HepG2 (cell line): ENCODE measurements around the gene LDLRAP1. TPM values are rescaled to one million over a fixed set of nuclear protein-coding genes. Genes with fewer than 3 reads are reported as not detected.

Source experiments
- ATAC-seq: fragments of 200-7000 bp; cut with Tn5 transposase; 3 replicates; pipeline ENCODE4 v1.9.1; 2020; ENCODE audit warnings: mild to moderate bottlenecking, moderate library complexity
- BruUV-seq: library from RNA; stranded (reverse); fragments of 400-500 nt; replicated peaks from 2 replicates; lab custom pipeline; 2021; lab: Mats Ljungman, UMichigan
- CTCF ChIA-PET: fragments of 300-600 bp; formaldehyde crosslinking; extraction: SDS; loops from one replicate; lab custom pipeline; 2021; ENCODE audit warnings: low total read pairs, inconsistent platforms, low intra/inter-chr PET ratio; lab: Yijun Ruan, JAX
- POLR2A ChIA-PET: fragments of 350-600 bp; sonication (Branson Sonifier 250); formaldehyde crosslinking; loops from one replicate; lab custom pipeline; 2020; ENCODE audit warnings: antibody characterized with exemption, inconsistent platforms; lab: Yijun Ruan, JAX
- DNase-seq: peaks from one replicate; pipeline ENCODE4 v3.0.0-alpha.2; 2015; ENCODE audit warnings: low spot score
- FAIRE-seq: peaks from 3 replicates; lab custom pipeline; 2011; peaks lifted over from hg19 to GRCh38; lab: Jason Lieb, UNC
- H2AFZ ChIP-seq: one replicate; pipeline ENCODE4 v1.6.1; 2011; ENCODE audit warnings: low read length, inconsistent platforms
- H3K27ac ChIP-seq: fragments of 300-600 bp; 3 replicates; pipeline ENCODE4 v1.8.0; 2011; ENCODE audit warnings: mixed run types, mild to moderate bottlenecking, mixed read lengths, low read length, inconsistent platforms; ENCODE audit not compliant: insufficient read depth; ENCODE audit errors: extremely low read length
- H3K27me3 ChIP-seq, 2 experiments: fragments of 200-600 bp in 1 of 2; 2 replicates in 1 of 2; 3 replicates in 1 of 2; pipeline versions ENCODE4 v1.6.0 to v1.8.0; 2011; ENCODE audit warnings: low read length in 2 of 2, mild to moderate bottlenecking in 2 of 2, moderate library complexity in 2 of 2, inconsistent platforms in 1 of 2; ENCODE audit not compliant: insufficient read depth in 2 of 2, control insufficient read depth in 1 of 2
- H3K36me3 ChIP-seq, 2 experiments: fragments of 200-600 bp in 1 of 2; replicated peaks in 1 of 2; 2 replicates in 1 of 2; 3 replicates in 1 of 2; pipeline versions ENCODE4 v1.5.1 to v1.8.0; 2011; ENCODE audit warnings: low read length in 2 of 2, inconsistent platforms in 1 of 2; ENCODE audit not compliant: insufficient read depth in 2 of 2, control insufficient read depth in 1 of 2
- H3K4me1 ChIP-seq: 2 replicates; pipeline ENCODE4 v1.5.1; 2012; ENCODE audit warnings: low read length, inconsistent platforms; ENCODE audit not compliant: insufficient read depth
- H3K4me2 ChIP-seq: 2 replicates; pipeline ENCODE4 v1.6.0; 2011; ENCODE audit warnings: low read depth, low read length, inconsistent platforms
- H3K4me3 ChIP-seq, 3 experiments: fragments of 200-600 bp in 1 of 3; sonication (generic), shearing (Covaris generic) in 1 of 3; replicated peaks in 1 of 3; 2 replicates each; pipeline ENCODE4 v1.5.1; 2011 to 2016; ENCODE audit warnings: low read length in 3 of 3, inconsistent platforms in 2 of 3, low read depth in 2 of 3, mild to moderate bottlenecking in 2 of 3, control low read depth in 1 of 3, mixed read lengths in 1 of 3; ENCODE audit not compliant: insufficient read depth in 1 of 3
- H3K79me2 ChIP-seq: one replicate; pipeline ENCODE4 v1.6.1; 2011; ENCODE audit warnings: low read length, inconsistent platforms; ENCODE audit not compliant: insufficient read depth
- H3K9ac ChIP-seq: 2 replicates; pipeline ENCODE4 v1.6.0; 2011; ENCODE audit warnings: mild to moderate bottlenecking, low read depth, low read length, inconsistent platforms; ENCODE audit not compliant: insufficient read depth
- H3K9me3 ChIP-seq: 2 replicates; pipeline ENCODE4 v1.5.1; 2012; ENCODE audit warnings: mild to moderate bottlenecking, low read length
- H4K20me1 ChIP-seq: 2 replicates; pipeline ENCODE4 v1.6.0; 2011; ENCODE audit warnings: inconsistent platforms, mild to moderate bottlenecking, low read length, moderate library complexity; ENCODE audit not compliant: insufficient read depth
- ELF3 ChIP-seq: IDR thresholded peaks from 2 replicates; pipeline ENCODE4 v1.6.1; 2016; ENCODE audit warnings: missing genetic modification reagents, missing compliant biosample characterization
- GTF2F1 ChIP-seq: fragments of 150-350 bp; IDR thresholded peaks from 2 replicates; pipeline ENCODE4 v1.6.1; 2014; ENCODE audit warnings: low read length
- HNF4G ChIP-seq, 2 experiments: sonication (generic) in 1 of 2; formaldehyde crosslinking in 1 of 2; IDR thresholded peaks; 2 replicates each; pipeline versions ENCODE4 v1.4.0 to v1.6.1; 2011 to 2020; ENCODE audit warnings: borderline replicate concordance in 2 of 2, low read depth in 2 of 2, mild to moderate bottlenecking in 2 of 2, low read length in 1 of 2, missing genetic modification reagents in 1 of 2, moderate library complexity in 1 of 2
- KDM4B ChIP-seq: sonication (generic); formaldehyde crosslinking; IDR thresholded peaks from 2 replicates; pipeline ENCODE4 v1.4.0; 2020; ENCODE audit warnings: missing genetic modification reagents
- PHF21A ChIP-seq: sonication (generic); formaldehyde crosslinking; IDR thresholded peaks from 2 replicates; pipeline ENCODE4 v1.5.0; 2020; ENCODE audit warnings: mild to moderate bottlenecking, missing genetic modification reagents
- SALL1 ChIP-seq: sonication (generic); formaldehyde crosslinking; IDR thresholded peaks from 2 replicates; pipeline ENCODE4 v1.8.0; 2022; ENCODE audit warnings: mild to moderate bottlenecking, missing genetic modification reagents
- SCMH1 ChIP-seq: sonication (generic); formaldehyde crosslinking; IDR thresholded peaks from 2 replicates; pipeline ENCODE4 v1.9.0; 2021; ENCODE audit warnings: missing genetic modification reagents, mild to moderate bottlenecking, borderline replicate concordance
- TAF1 ChIP-seq: sonication (generic); formaldehyde crosslinking; IDR thresholded peaks from 2 replicates; pipeline ENCODE4 v1.4.0; 2020; ENCODE audit warnings: missing genetic modification reagents
- TBP ChIP-seq: sonication (generic); formaldehyde crosslinking; IDR thresholded peaks from 2 replicates; pipeline ENCODE4 v1.5.0; 2020; ENCODE audit warnings: missing genetic modification reagents
- ZNF546 ChIP-seq: sonication (generic); formaldehyde crosslinking; conservative IDR thresholded peaks from 2 replicates; pipeline ENCODE4 v1.8.1; 2023; ENCODE audit warnings: mild to moderate bottlenecking, missing genetic modification reagents
- ZNF576 ChIP-seq: sonication (generic); formaldehyde crosslinking; IDR thresholded peaks from 2 replicates; pipeline ENCODE4 v1.4.0; 2020; ENCODE audit warnings: mild to moderate bottlenecking, missing genetic modification reagents
- WGBS: methylation state at CpG from one replicate; pipeline ENCODE4 v1.1.6; 2017; ENCODE audit warnings: low lambda C conversion rate; 5-methylcytosine and 5-hydroxymethylcytosine counted together
- in situ Hi-C: cut with HindIII; loops from 2 replicates; pipeline ENCODE4 v1.10.0; 2017; ENCODE audit warnings: low pct_unique_long_range_greater_than_20kb; ENCODE audit not compliant: extremely low pct_ligation_motif_present
- intact Hi-C: fragments of 100-400 bp; cut with micrococcal nuclease; formaldehyde crosslinking; loops from one replicate; pipeline ENCODE4 v1.10.0; 2022; ENCODE audit not compliant: unreplicated experiment
- polyA plus RNA-seq, 8 experiments: library from polyadenylated mRNA; depleted of rRNA in 3 of 8; stranded (reverse) in 7 of 8; unstranded in 1 of 8; fragments of >200 nt; fragmentation: Illumina TruSeq in 4 of 8; extraction: Trizol in 4 of 8; gene quantifications; 2 replicates each; pipeline versions ENCODE4 v1.2.1 to v1.2.3, GENCODE V29; 2011 to 2016; ENCODE audit warnings: low read depth in 4 of 8, missing spikeins in 1 of 8, mixed read lengths in 1 of 8; ENCODE audit not compliant: insufficient read depth in 1 of 8
- total RNA-seq, 5 experiments: library from RNA; depleted of rRNA; stranded (reverse); fragments of >200 nt; fragmentation: Illumina TruSeq; extraction: Trizol; gene quantifications; 2 replicates each; pipeline ENCODE4 v1.2.3, GENCODE V29; 2016; ENCODE audit warnings: low read depth in 1 of 5
- TF ChIP-seq, protein P1 (sequence below): fragments of 450-650 bp; IDR thresholded peaks from 2 replicates; pipeline ENCODE4 v1.6.1; 2017
- TF ChIP-seq, protein P2 (sequence below): sonication (generic); formaldehyde crosslinking; IDR thresholded peaks from 2 replicates; pipeline ENCODE4 v1.5.0; 2020; ENCODE audit warnings: mild to moderate bottlenecking, missing genetic modification reagents

The LDLRAP1 gene
- total and polyA plus RNA-seq, 2 of the 13 experiments (the other 11 are each of a cell fraction or from before 2014, with no cell fraction given): 7.2 to 12.1 TPM

DNA sequence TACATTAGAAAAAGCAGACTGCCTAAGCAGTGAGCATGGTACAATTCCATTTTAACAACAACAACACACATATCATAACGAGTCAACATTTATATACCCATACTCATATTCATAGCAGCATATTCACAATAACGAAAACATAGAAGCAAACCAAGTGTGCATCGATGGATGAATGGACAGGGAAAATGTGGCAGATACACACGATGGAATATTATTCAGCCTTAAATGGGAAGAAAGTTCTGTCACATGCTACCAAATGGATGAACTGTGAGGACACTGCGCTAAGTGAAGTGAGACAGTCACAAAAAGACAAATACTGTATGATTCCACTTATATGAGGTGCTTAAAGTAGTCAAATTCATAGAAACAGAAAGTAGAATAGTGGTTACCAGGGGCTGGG, 63.7 kb downstream of the LDLRAP1 start:
- TF ChIP-seq, protein P1, sequence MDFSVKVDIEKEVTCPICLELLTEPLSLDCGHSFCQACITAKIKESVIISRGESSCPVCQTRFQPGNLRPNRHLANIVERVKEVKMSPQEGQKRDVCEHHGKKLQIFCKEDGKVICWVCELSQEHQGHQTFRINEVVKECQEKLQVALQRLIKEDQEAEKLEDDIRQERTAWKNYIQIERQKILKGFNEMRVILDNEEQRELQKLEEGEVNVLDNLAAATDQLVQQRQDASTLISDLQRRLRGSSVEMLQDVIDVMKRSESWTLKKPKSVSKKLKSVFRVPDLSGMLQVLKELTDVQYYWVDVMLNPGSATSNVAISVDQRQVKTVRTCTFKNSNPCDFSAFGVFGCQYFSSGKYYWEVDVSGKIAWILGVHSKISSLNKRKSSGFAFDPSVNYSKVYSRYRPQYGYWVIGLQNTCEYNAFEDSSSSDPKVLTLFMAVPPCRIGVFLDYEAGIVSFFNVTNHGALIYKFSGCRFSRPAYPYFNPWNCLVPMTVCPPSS: no peak
- TF ChIP-seq, protein P2, sequence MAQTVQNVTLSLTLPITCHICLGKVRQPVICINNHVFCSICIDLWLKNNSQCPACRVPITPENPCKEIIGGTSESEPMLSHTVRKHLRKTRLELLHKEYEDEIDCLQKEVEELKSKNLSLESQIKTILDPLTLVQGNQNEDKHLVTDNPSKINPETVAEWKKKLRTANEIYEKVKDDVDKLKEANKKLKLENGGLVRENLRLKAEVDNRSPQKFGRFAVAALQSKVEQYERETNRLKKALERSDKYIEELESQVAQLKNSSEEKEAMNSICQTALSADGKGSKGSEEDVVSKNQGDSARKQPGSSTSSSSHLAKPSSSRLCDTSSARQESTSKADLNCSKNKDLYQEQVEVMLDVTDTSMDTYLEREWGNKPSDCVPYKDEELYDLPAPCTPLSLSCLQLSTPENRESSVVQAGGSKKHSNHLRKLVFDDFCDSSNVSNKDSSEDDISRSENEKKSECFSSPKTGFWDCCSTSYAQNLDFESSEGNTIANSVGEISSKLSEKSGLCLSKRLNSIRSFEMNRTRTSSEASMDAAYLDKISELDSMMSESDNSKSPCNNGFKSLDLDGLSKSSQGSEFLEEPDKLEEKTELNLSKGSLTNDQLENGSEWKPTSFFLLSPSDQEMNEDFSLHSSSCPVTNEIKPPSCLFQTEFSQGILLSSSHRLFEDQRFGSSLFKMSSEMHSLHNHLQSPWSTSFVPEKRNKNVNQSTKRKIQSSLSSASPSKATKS (CRISPR knock-in tag): no peak
- no peak for TF ChIP-seq ELF3
- no peak for TF ChIP-seq SCMH1 (CRISPR knock-in tag)
- no peak for TF ChIP-seq HNF4G (IDR thresholded peaks at IDR 0.05; ENCODE audit: borderline replicate concordance, low read depth, low read length)
- TF ChIP-seq HNF4G (CRISPR knock-in tag; IDR thresholded peaks at IDR 0.05; ENCODE audit: borderline replicate concordance, low read depth): no peak
- TF ChIP-seq KDM4B (CRISPR knock-in tag): no peak
- no peak for TF ChIP-seq ZNF576 (CRISPR knock-in tag)
- no peak for TF ChIP-seq TAF1 (CRISPR knock-in tag)
- no peak for TF ChIP-seq PHF21A
- TF ChIP-seq ZNF546 (CRISPR knock-in tag): no peak
- TF ChIP-seq TBP (CRISPR knock-in tag): no peak
- no peak for TF ChIP-seq GTF2F1
- no peak for TF ChIP-seq SALL1 (CRISPR knock-in tag)
- Histone ChIP-seq H3K27me3 (peaks cover 0 to 9% of the 10 kb centered on the region in 2 experiments; a peak in 3 of 5 replicates), H3K9me3 (no peaks in the 10 kb centered on the region), H3K27ac (no peak overlapping the region), H2AFZ (no peak overlapping the region), H3K4me2 (no peak overlapping the region), H3K4me3 (no peak overlapping the region), H3K79me2 (no peaks in the 10 kb centered on the region), H3K4me1 (peaks cover 12% of the 10 kb centered on the region; the same call in 1 of the 2 replicates), H4K20me1 (no peaks in the 10 kb centered on the region), H3K9ac (no peak overlapping the region), H3K36me3 (no peaks in the 10 kb centered on the region)
- no TSS peak for BruUV-seq
- intact Hi-C loops (no loop called here), in situ Hi-C loops (loop anchor here (25.0 kb wide), 1 partner anchor 205 kb away; the partner anchor contains the start of genes MTFR1L and SELENON)
- FAIRE-seq (no peak), DNase-seq (no peak), ATAC-seq (no peak)
- 37% methylated on average over 5 of the region's 5 CpGs for WGBS
- CTCF ChIA-PET: no interaction called here
- POLR2A ChIA-PET: no interaction called here
